Measurements from ENCODE around the gene TSTD1.
"Not testable (repeated sequence)": the region's sequence is repeated elsewhere in the genome, so short reads cannot be mapped to it uniquely, and the experiment has no call there.

Gene TSTD1

GRCh38 chr1:161033751-161034150, 5.0 kb downstream of the TSTD1 start:
- no peak for DNase-seq

GRCh38 chr1:161032409-161032808, 6.4 kb downstream of the TSTD1 start:
- DNase-seq = no peak

DNA sequence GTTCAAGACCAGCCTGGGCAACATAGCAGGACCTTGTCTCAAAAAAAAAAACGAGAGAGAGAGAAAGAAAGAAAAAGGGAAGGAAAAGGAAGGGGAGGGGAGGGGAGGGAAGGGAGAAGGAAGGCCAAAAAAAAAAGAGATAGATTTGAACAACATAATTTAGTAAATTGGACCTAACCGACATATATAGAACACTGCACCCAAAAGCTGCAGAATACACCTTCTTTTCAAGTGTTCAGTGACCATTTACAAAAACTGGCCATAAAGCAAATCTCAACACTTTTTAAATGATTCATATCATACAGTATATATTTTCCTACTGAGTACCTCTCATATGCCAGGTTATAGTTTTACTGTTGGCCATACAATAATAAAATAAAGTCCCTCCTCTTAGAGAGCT, 6.9 kb downstream of the TSTD1 start:
- no peak for DNase-seq

- not testable (repeated sequence) for DNase-seq
Observed at GRCh38 chr1:161029466-161029865, 9.3 kb downstream of the TSTD1 start.

GRCh38 chr1:161026954-161027353, 11.8 kb downstream of the TSTD1 start:
- DNase-seq = not testable (repeated sequence)

DNA sequence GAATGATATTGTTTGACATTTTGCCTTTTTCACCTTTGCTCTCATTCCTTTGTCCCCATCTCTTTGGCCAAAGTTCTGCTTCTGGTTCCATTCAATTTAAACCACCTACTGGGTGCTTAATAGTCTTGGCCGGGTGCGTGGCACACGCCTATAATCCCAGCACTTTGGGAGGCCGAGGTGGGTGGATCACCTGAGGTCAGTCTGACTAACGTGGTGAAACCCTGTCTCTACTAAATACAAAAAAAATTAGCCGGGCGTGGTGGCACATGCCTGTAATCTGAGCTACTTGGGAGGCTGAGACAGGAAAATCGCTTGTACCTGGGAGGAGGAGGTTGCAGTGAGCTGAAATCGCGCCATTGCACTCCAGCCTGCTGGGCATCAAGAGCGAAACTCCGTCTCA, 16.3 kb downstream of the TSTD1 start:
- DNase-seq = not testable (repeated sequence)

GRCh38 chr1:161021970-161022353, 16.8 kb downstream of the TSTD1 start:
- no peak for DNase-seq

DNA sequence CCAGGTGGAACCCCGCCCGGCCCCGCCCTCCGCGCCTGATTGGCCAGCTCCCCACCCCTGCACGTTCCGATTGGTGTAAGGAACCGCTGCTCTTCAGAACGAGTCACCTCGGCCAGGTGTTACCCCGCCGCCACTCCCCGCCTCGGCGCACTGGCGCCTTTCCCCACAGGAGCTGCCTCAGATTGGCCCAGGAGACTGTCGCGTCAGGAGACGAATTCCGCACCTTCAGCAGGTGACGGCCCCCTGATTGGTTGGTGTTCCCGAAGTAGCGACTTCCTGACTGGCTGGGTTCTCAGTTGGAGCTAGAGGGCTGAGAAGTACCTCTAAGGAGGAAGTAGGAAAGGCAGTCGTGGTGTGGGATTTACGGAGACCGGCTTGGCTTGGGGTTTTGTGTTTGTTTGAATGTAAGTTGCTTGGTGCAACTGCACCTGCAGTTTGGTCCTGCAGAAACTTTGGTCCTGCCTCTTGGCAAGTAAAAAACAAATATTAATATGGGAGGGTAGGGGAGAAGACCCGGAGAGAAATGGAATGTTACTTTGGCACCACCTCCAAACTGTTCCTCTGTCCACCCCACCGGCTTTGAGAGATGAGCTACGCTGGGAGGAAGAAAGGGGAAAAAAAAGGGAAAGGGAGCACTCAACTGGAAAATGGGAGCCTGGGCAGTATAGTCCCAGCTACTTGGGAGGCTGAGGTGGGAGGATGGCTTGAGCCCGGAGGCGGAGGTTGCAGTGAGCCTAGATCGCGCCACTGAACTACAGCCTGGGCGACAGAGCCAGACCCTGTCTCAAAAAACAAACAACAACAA, 17.4 kb downstream of the TSTD1 start:
- peak; percentile 94 for DNase-seq

GRCh38 chr1:161020509-161021164, 18.1 kb downstream of the TSTD1 start, which contains the start of gene F11R:
F11R (minus strand) TSS chr1:161021152; CDS start chr1:161021073, 79 bp downstream.
- no peak for DNase-seq

GRCh38 chr1:161019751-161020495, 18.8 kb downstream of the TSTD1 start:
- DNase-seq = no peak

- DNase-seq = not testable (repeated sequence)
Observed at GRCh38 chr1:161019111-161019660, 19.6 kb downstream of the TSTD1 start.

GRCh38 chr1:161018631-161018930, 20.2 kb downstream of the TSTD1 start:
- no peak for DNase-seq

DNA sequence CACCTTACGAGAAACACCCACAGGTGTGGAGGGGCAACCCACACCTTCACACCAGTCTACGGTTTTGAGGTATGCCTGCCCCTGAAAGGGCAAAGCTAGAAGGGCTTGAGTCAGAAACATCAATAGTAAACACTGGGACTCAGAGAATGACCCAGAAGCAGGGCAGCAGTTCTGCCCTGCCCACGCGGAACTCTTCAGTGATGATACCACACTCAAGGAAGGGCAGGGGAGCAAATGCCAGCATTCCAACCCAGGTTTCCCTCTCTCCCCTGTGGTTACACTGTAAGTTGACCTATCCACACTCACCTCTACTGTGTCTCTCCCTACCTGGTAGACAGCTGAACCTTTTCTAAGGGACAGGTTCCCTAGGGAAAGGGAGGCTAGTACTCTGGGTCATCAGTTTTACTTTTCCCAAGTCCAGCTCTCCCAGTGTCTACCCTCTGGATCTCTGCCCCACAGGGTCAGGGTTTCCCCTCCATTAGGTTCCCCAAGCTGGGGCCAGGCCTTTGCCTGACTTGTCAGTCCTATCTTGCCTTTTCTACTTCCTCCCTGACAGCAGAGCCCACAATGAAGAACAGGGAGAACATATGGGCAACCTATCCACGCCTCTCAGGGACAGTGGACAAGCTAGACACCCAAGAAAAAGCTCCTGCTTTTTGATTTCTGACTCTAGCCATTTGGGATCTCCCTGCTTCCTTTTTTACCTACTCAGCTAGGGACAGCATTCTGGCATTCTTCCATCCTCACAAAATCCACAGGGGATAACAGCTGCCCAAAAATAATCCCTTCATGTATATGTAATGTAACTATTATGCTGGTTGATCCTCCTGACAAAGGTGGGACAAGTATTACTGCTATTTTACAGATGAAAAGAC, 20.8 kb downstream of the TSTD1 start:
- DNase-seq = no peak

GRCh38 chr1:161017181-161017580, 21.6 kb downstream of the TSTD1 start:
- not testable (repeated sequence) for DNase-seq

DNA sequence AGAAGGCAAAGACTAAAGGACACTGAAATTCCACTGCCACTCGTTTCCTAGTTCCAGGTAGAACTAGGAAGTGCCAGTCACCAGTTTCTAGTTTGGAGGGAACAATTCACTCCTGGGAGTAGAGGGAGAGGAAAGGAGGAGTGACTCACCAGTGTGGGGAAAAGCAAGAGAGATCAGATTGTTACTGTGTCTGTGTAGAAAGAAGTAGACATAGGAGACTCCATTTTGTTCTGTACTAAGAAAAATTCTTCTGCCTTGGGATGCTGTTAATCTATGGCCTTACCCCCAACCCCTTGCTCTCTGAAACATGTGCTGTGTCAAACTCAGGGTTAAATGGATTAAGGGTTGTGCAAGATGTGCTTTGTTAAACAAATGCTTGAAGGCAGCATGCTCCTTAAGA, 22.1 kb downstream of the TSTD1 start:
- DNase-seq = not testable (repeated sequence)

GRCh38 chr1:161013488-161014230, 25.1 kb downstream of the TSTD1 start:
- DNase-seq = peak; percentile 60

GRCh38 chr1:161013131-161013487, 25.7 kb downstream of the TSTD1 start:
- DNase-seq = no peak

DNA sequence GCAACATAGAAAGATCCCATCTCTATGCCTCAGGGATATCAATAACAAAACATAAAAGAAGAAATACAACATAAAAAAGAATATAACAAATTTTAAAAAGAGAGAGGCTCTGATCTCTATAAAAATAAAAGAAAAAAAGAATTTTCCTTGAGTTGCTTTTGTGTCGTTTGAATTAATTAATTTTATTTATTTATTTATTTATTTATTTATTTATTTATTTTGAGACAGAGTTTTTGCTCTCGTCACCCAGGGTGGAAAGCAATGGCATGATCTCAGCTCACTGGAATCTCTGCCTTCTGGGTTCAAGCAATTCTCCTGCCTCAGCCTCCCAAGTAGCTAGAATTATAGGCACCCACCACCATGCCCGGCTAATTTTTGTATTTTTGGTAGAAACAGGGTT, 26.3 kb downstream of the TSTD1 start:
- DNase-seq = no peak

DNA sequence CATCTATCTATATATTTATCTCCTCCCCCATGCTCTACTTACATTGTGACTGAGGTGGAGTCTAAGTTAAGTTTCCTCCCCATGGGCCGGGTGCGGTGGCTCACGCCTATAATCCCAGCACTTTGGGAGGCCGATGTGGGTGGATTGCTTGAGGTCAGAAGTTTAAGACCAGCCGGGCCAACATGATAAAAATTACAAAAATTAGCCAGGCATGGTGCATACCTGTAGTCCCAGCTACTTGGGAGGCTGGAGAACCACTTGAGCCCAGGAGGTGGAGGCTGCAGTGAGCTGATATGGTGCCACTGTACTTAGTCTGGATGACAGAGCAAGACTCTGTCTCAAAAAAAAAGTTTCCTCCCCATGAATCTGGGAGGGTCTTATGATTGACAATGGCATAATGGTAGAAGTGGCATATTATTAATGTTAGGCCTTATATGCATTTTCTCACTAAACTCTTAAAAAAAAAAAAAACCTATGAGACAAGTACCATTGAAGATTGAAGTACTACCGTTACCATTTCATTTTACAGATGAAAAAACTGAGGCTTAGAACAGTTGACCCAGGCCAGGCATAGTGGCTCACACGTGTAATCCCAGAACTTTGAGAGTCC, 29.1 kb downstream of the TSTD1 start:
- DNase-seq = no peak

DNA sequence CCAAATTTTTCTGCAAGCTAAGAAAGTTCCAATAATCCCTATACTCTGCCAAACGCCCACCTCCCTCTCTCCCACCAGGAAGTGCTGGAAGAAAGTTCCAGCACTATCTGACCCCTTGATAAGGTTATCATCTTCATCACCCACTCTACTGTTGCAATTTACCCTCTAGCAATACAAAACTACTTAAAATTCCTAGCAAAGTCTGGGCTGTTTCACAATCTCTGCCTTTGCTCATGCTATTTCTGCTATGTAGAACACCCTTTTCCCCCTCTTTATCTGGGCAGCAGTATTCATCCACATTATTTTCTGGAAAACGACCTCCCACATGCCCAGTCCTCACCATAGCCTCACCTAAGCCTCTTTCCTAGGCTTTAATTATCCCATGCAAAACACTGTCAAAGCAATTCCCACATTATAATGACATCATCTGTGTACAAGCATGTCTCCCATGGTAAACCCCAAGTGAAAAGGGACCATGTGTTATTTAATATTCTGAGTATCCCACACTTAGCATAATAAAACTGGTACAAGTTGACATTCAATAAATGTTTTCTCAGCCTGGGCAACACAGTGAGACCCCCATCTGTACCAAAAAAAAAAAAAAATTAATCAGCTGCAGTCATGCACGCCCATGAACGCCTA, 29.8 kb downstream of the TSTD1 start:
- no peak for DNase-seq

- DNase-seq = no peak
Observed at GRCh38 chr1:161007369-161007768, 31.4 kb downstream of the TSTD1 start.

Data from central memory CD4-positive, alpha-beta T cell (primary cell).